NCI-H748 (cell line): ENCODE data around the gene RPIA.
A peak's percentile ranks its signal among the peaks of the same experiment; 100 is the strongest.

ENCODE experiments used
- DNase-seq: peaks from one replicate; lab custom pipeline; 2025; ENCODE audit not compliant: unreplicated experiment; lab: John Stamatoyannopoulos, UW

The RPIA gene

GRCh38 chr2:88684519-88684918 lies 7.0 kb upstream of the RPIA start:
- no peak for DNase-seq

GRCh38 chr2:88686320-88686719 lies 5.2 kb upstream of the RPIA start:
- no peak for DNase-seq

GRCh38 chr2:88687384-88687783 lies 4.1 kb upstream of the RPIA start:
- no peak for DNase-seq

- DNase-seq: peak; percentile 33
Measured at GRCh38 chr2:88690591-88691338, 708 bp upstream of the RPIA start.

- peak; percentile 17 for DNase-seq
Measured at GRCh38 chr2:88692187-88692586, 714 bp downstream of the RPIA start.

GRCh38 chr2:88693911-88694414 lies 2.5 kb downstream of the RPIA start:
- no peak for DNase-seq

GRCh38 chr2:88696611-88697010 lies 5.1 kb downstream of the RPIA start:
- no peak for DNase-seq

GRCh38 chr2:88697370-88698026 lies 6.0 kb downstream of the RPIA start:
- no peak for DNase-seq

GRCh38 chr2:88698027-88698413 lies 6.5 kb downstream of the RPIA start:
- DNase-seq: peak; percentile 27

GRCh38 chr2:88698498-88699233 lies 7.2 kb downstream of the RPIA start:
- no peak for DNase-seq

- peak; percentile 23 for DNase-seq
Measured at GRCh38 chr2:88707003-88707402, 15.5 kb downstream of the RPIA start.

GRCh38 chr2:88709181-88709631 lies 17.7 kb downstream of the RPIA start:
- DNase-seq: no peak

- no peak for DNase-seq
Measured at GRCh38 chr2:88711289-88711688, 19.8 kb downstream of the RPIA start.

- no peak for DNase-seq
Measured at GRCh38 chr2:88711897-88712296, 20.4 kb downstream of the RPIA start.

- DNase-seq: no peak
Measured at GRCh38 chr2:88713408-88713807, 21.9 kb downstream of the RPIA start.

- DNase-seq: no peak
Measured at GRCh38 chr2:88714667-88715066, 23.2 kb downstream of the RPIA start.

- DNase-seq: no peak
Measured at GRCh38 chr2:88720399-88720798, 28.9 kb downstream of the RPIA start.

- DNase-seq: no peak
Measured at GRCh38 chr2:88721268-88721667, 29.8 kb downstream of the RPIA start.

GRCh38 chr2:88724643-88725332 lies 33.3 kb downstream of the RPIA start:
- no peak for DNase-seq

GRCh38 chr2:88729061-88729745 lies 37.7 kb downstream of the RPIA start:
- no peak for DNase-seq
